ENCODE results near the gene PHF5A.

PHF5A gene

GRCh38 chr22:41468381-41469217 lies at the start of gene PHF5A, which contains the start of gene ACO2:
Gene PHF5A, minus strand, starts transcription at chr22:41468692. Its CDS starts 39 bp downstream, at chr22:41468653.
Gene ACO2, plus strand, starts transcription at chr22:41469117. Its CDS starts 30 bp downstream, at chr22:41469147.
- Histone ChIP-seq H3K4me3 (ENCODE audit: low read length) (peak within 1 kb of the TSS; percentile 91), H3K9me3 (ENCODE audit: low read length) (no peaks in the 10 kb centered on the region), H3K36me3 (ENCODE audit: insufficient read depth, low read length) (peaks cover 38% of the 10 kb centered on the region), H2AFZ (ENCODE audit: low read depth, low read length) (peak within 1 kb of the TSS; percentile 31), H3K27me3 (ENCODE audit: insufficient read depth, low read length) (no peaks in the 10 kb centered on the region), H3K4me1 (ENCODE audit: insufficient read depth, low read length) (peaks cover 21% of the 10 kb centered on the region)

GRCh38 chr22:41518048-41518347 lies 49.5 kb upstream of the PHF5A start:
- Histone ChIP-seq H2AFZ (ENCODE audit: low read depth, low read length) (no peak overlapping the region), H3K9me3 (ENCODE audit: low read length) (no peaks in the 10 kb centered on the region), H3K36me3 (ENCODE audit: insufficient read depth, low read length) (peaks cover 43% of the 10 kb centered on the region), H3K27me3 (ENCODE audit: insufficient read depth, low read length) (no peaks in the 10 kb centered on the region), H3K4me3 (ENCODE audit: low read length) (no peak overlapping the region), H3K4me1 (ENCODE audit: insufficient read depth, low read length) (no peaks in the 10 kb centered on the region)

- Histone ChIP-seq H2AFZ (ENCODE audit: low read depth, low read length) (no peak overlapping the region), H3K36me3 (ENCODE audit: insufficient read depth, low read length) (peaks cover 43% of the 10 kb centered on the region), H3K9me3 (ENCODE audit: low read length) (no peaks in the 10 kb centered on the region), H3K4me1 (ENCODE audit: insufficient read depth, low read length) (no peaks in the 10 kb centered on the region), H3K4me3 (ENCODE audit: low read length) (no peak overlapping the region), H3K27me3 (ENCODE audit: insufficient read depth, low read length) (no peaks in the 10 kb centered on the region)
Measured at GRCh38 chr22:41517172-41518047, 48.9 kb upstream of the PHF5A start.

GRCh38 chr22:41516462-41516861 lies 48.0 kb upstream of the PHF5A start:
- Histone ChIP-seq H3K36me3 (ENCODE audit: insufficient read depth, low read length) (peaks cover 48% of the 10 kb centered on the region), H3K9me3 (ENCODE audit: low read length) (no peaks in the 10 kb centered on the region), H3K4me1 (ENCODE audit: insufficient read depth, low read length) (no peaks in the 10 kb centered on the region), H3K27me3 (ENCODE audit: insufficient read depth, low read length) (no peaks in the 10 kb centered on the region), H2AFZ (ENCODE audit: low read depth, low read length) (no peak overlapping the region), H3K4me3 (ENCODE audit: low read length) (no peak overlapping the region)

- Histone ChIP-seq H3K9me3 (ENCODE audit: low read length) (no peaks in the 10 kb centered on the region), H3K36me3 (ENCODE audit: insufficient read depth, low read length) (peaks cover 57% of the 10 kb centered on the region), H2AFZ (ENCODE audit: low read depth, low read length) (no peak overlapping the region), H3K27me3 (ENCODE audit: insufficient read depth, low read length) (no peaks in the 10 kb centered on the region), H3K4me3 (ENCODE audit: low read length) (no peak overlapping the region), H3K4me1 (ENCODE audit: insufficient read depth, low read length) (no peaks in the 10 kb centered on the region)
Measured at GRCh38 chr22:41513391-41513790, 44.9 kb upstream of the PHF5A start.

- no peaks in the 10 kb centered on the region for H3K27me3 ChIP-seq (ENCODE audit: insufficient read depth, low read length)
Measured at GRCh38 chr22:41512421-41513194, 44.1 kb upstream of the PHF5A start.

GRCh38 chr22:41511521-41511968 lies 43.1 kb upstream of the PHF5A start:
- H3K4me1 ChIP-seq (ENCODE audit: insufficient read depth, low read length): no peaks in the 10 kb centered on the region
- no peaks in the 10 kb centered on the region for H3K27me3 ChIP-seq (ENCODE audit: insufficient read depth, low read length)
- no peaks in the 10 kb centered on the region for H3K9me3 ChIP-seq (ENCODE audit: low read length)
- peaks cover 63% of the 10 kb centered on the region for H3K36me3 ChIP-seq (ENCODE audit: insufficient read depth, low read length)
- no peak overlapping the region for H3K4me3 ChIP-seq (ENCODE audit: low read length)
- H2AFZ ChIP-seq (ENCODE audit: low read depth, low read length): no peak overlapping the region

More at GRCh38 chr22:41512421-41513194, 44.1 kb upstream of the PHF5A start:
- Histone ChIP-seq H2AFZ (ENCODE audit: low read depth, low read length) (no peak overlapping the region), H3K36me3 (ENCODE audit: insufficient read depth, low read length) (peaks cover 61% of the 10 kb centered on the region), H3K4me1 (ENCODE audit: insufficient read depth, low read length) (no peaks in the 10 kb centered on the region), H3K9me3 (ENCODE audit: low read length) (no peaks in the 10 kb centered on the region), H3K4me3 (ENCODE audit: low read length) (no peak overlapping the region)

- Histone ChIP-seq H3K9me3 (ENCODE audit: low read length) (no peaks in the 10 kb centered on the region), H3K4me3 (ENCODE audit: low read length) (no peak overlapping the region), H3K4me1 (ENCODE audit: insufficient read depth, low read length) (no peaks in the 10 kb centered on the region), H3K27me3 (ENCODE audit: insufficient read depth, low read length) (no peaks in the 10 kb centered on the region), H3K36me3 (ENCODE audit: insufficient read depth, low read length) (peaks cover 45% of the 10 kb centered on the region), H2AFZ (ENCODE audit: low read depth, low read length) (no peak overlapping the region)
Measured at GRCh38 chr22:41508770-41509170, 40.3 kb upstream of the PHF5A start.

- Histone ChIP-seq H3K36me3 (ENCODE audit: insufficient read depth, low read length) (peaks cover 38% of the 10 kb centered on the region), H3K4me1 (ENCODE audit: insufficient read depth, low read length) (no peaks in the 10 kb centered on the region), H3K9me3 (ENCODE audit: low read length) (no peaks in the 10 kb centered on the region)
Measured at GRCh38 chr22:41507330-41508063, 39.0 kb upstream of the PHF5A start.

GRCh38 chr22:41505511-41506220 lies 37.2 kb upstream of the PHF5A start:
- Histone ChIP-seq H3K27me3 (ENCODE audit: insufficient read depth, low read length) (no peaks in the 10 kb centered on the region), H3K4me1 (ENCODE audit: insufficient read depth, low read length) (no peaks in the 10 kb centered on the region), H3K4me3 (ENCODE audit: low read length) (no peak overlapping the region), H3K36me3 (ENCODE audit: insufficient read depth, low read length) (peaks cover 42% of the 10 kb centered on the region), H2AFZ (ENCODE audit: low read depth, low read length) (no peak overlapping the region), H3K9me3 (ENCODE audit: low read length) (no peaks in the 10 kb centered on the region)

More at GRCh38 chr22:41507330-41508063, 39.0 kb upstream of the PHF5A start:
- Histone ChIP-seq H3K27me3 (ENCODE audit: insufficient read depth, low read length) (no peaks in the 10 kb centered on the region), H3K4me3 (ENCODE audit: low read length) (no peak overlapping the region), H2AFZ (ENCODE audit: low read depth, low read length) (no peak overlapping the region)

- Histone ChIP-seq H3K4me3 (ENCODE audit: low read length) (no peak overlapping the region), H2AFZ (ENCODE audit: low read depth, low read length) (no peak overlapping the region), H3K27me3 (ENCODE audit: insufficient read depth, low read length) (no peaks in the 10 kb centered on the region), H3K4me1 (ENCODE audit: insufficient read depth, low read length) (no peaks in the 10 kb centered on the region), H3K36me3 (ENCODE audit: insufficient read depth, low read length) (peaks cover 42% of the 10 kb centered on the region), H3K9me3 (ENCODE audit: low read length) (no peaks in the 10 kb centered on the region)
Measured at GRCh38 chr22:41504816-41505215, 36.3 kb upstream of the PHF5A start.

GRCh38 chr22:41504397-41504796 lies 35.9 kb upstream of the PHF5A start:
- no peaks in the 10 kb centered on the region for H3K4me1 ChIP-seq (ENCODE audit: insufficient read depth, low read length)
- H2AFZ ChIP-seq (ENCODE audit: low read depth, low read length): no peak overlapping the region
- H3K27me3 ChIP-seq (ENCODE audit: insufficient read depth, low read length): no peaks in the 10 kb centered on the region
- H3K4me3 ChIP-seq (ENCODE audit: low read length): no peak overlapping the region
- H3K36me3 ChIP-seq (ENCODE audit: insufficient read depth, low read length): peaks cover 45% of the 10 kb centered on the region
- no peaks in the 10 kb centered on the region for H3K9me3 ChIP-seq (ENCODE audit: low read length)
